Brain microvascular endothelial cell (primary cell): ENCODE results near the gene NLRP2B.

ENCODE experiments used
- DNase-seq: peaks from one replicate; pipeline ENCODE4 v3.0.0-alpha.2; 2020
- H3K27ac ChIP-seq: fragments of 250-450 bp; sonication (Bioruptor Pico); 2 replicates; pipeline ENCODE4 v1.5.1; 2020; ENCODE audit warnings: mild to moderate bottlenecking, moderate library complexity
- H3K27me3 ChIP-seq: fragments of 250-450 bp; sonication (Bioruptor Pico); replicated peaks from 2 replicates; pipeline ENCODE4 v1.5.1; 2020; ENCODE audit warnings: mild to moderate bottlenecking
- H3K36me3 ChIP-seq: fragments of 250-450 bp; sonication (Bioruptor Pico); replicated peaks from 2 replicates; pipeline ENCODE4 v1.5.1; 2020; ENCODE audit warnings: mild to moderate bottlenecking
- H3K4me3 ChIP-seq: 2 replicates; pipeline ENCODE4 v1.5.1; 2011; ENCODE audit warnings: low read depth, mild to moderate bottlenecking, control low read depth, low read length, moderate library complexity
- in situ Hi-C: cut with HindIII; loops from 2 replicates; pipeline ENCODE4 v1.10.0; 2017; ENCODE audit warnings: low sequenced_read_pairs, low pct_ligation_motif_present
- TF ChIP-seq, protein P1 (sequence below): IDR thresholded peaks from 2 replicates; pipeline ENCODE4 v1.5.1; 2011; ENCODE audit warnings: low read depth, mild to moderate bottlenecking, moderate library complexity, low read length, control low read depth, inconsistent platforms; ENCODE audit errors: missing control alignments

Gene NLRP2B

DNA sequence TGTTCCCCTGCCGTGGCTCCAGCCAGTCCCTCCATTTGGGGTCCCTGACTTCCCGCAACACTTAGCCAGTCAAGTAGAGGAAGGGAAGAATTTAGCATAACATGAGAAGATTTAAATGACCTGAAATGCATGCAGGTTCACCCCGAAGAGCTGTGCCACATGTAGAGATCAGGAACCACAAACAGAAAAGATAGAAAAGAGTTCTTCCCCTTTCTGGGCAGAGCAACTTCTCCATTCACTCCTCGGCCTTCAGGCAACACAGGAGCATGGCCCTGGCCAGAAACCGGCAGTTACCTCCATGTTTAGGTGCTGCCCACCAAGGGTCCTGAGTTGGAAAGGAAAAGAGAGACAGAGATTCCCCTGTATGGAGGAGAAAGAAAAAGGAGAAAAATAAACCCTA is 5.2 kb downstream of the NLRP2B start:
- in situ Hi-C loops, result no loop called here
- TF ChIP-seq, protein P1, sequence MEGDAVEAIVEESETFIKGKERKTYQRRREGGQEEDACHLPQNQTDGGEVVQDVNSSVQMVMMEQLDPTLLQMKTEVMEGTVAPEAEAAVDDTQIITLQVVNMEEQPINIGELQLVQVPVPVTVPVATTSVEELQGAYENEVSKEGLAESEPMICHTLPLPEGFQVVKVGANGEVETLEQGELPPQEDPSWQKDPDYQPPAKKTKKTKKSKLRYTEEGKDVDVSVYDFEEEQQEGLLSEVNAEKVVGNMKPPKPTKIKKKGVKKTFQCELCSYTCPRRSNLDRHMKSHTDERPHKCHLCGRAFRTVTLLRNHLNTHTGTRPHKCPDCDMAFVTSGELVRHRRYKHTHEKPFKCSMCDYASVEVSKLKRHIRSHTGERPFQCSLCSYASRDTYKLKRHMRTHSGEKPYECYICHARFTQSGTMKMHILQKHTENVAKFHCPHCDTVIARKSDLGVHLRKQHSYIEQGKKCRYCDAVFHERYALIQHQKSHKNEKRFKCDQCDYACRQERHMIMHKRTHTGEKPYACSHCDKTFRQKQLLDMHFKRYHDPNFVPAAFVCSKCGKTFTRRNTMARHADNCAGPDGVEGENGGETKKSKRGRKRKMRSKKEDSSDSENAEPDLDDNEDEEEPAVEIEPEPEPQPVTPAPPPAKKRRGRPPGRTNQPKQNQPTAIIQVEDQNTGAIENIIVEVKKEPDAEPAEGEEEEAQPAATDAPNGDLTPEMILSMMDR, result no peak
- H3K4me3 ChIP-seq, result no peak overlapping the region

DNA sequence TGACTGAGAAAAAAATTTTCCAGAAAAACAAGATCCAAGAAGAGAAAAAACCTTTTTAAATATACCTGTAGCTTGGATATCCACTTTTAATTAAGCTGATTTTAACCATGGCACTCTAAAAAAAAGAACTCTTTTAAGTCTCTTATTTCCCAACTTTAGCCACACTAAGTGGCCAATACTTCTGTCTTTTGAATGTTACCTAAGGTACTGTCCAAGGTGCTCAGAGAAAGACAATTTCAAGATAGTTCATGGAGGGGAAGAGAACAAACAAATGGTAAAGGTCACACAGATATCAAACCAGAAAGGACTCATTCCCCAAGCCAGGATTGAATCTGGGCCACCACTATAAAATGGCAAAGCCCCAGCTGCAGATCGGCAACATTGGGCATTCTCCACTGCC is 10.1 kb downstream of the NLRP2B start:
- TF ChIP-seq, protein P1, result no peak
- Histone ChIP-seq H3K4me3 (no peak overlapping the region), H3K27ac (no peak overlapping the region), H3K27me3 (no peaks in the 10 kb centered on the region), H3K36me3 (no peaks in the 10 kb centered on the region)
- in situ Hi-C loops, result no loop called here
- no peak for DNase-seq

More for the DNA sequence above, 5.2 kb downstream of the NLRP2B start:
- Histone ChIP-seq H3K36me3 (no peaks in the 10 kb centered on the region), H3K27ac (no peak overlapping the region), H3K27me3 (no peaks in the 10 kb centered on the region)
- no peak for DNase-seq

- Histone ChIP-seq H3K27me3 (no peaks in the 10 kb centered on the region), H3K27ac (no peak overlapping the region), H3K4me3 (no peak overlapping the region), H3K36me3 (no peaks in the 10 kb centered on the region)
- in situ Hi-C loops, result no loop called here
- TF ChIP-seq, protein P1, result no peak
- no peak for DNase-seq
Observed at GRCh38 chrX:57667010-57667409, 13.1 kb downstream of the NLRP2B start.

GRCh38 chrX:57655065-57655464 is 25.0 kb downstream of the NLRP2B start:
- Histone ChIP-seq H3K27me3 (no peaks in the 10 kb centered on the region), H3K36me3 (no peaks in the 10 kb centered on the region), H3K27ac (no peak overlapping the region), H3K4me3 (no peak overlapping the region)
- no peak for DNase-seq
- in situ Hi-C loops, result no loop called here
- TF ChIP-seq, protein P1, result no peak

DNA sequence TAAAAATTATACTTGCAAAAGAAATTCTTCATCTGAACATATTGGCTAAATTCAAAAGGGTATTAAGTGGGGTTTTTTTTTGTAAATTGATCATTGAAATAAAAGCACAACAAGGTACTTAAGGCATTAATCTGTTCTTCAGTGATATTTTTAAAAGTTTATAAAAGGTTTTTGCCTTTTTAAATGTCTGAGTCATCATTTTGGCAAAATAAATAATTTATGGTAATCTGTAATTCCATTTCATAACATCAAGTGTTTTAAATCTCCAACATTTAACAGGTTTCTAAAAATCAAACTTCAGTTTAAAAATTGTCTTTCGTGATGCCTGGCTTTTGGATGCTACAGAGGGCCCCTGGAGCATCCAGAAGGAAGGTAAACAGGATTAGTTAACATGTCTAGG is 27.4 kb downstream of the NLRP2B start:
- in situ Hi-C loops, result no loop called here
- no peak overlapping the region for H3K4me3 ChIP-seq
- TF ChIP-seq, protein P1, result no peak
- no peaks in the 10 kb centered on the region for H3K27me3 ChIP-seq
- no peak for DNase-seq
- H3K36me3 ChIP-seq, result no peaks in the 10 kb centered on the region
- no peak overlapping the region for H3K27ac ChIP-seq

- no peak overlapping the region for H3K4me3 ChIP-seq
- TF ChIP-seq, protein P1, result no peak
- DNase-seq, result no peak
- H3K36me3 ChIP-seq, result no peaks in the 10 kb centered on the region
- H3K27ac ChIP-seq, result no peak overlapping the region
- no peaks in the 10 kb centered on the region for H3K27me3 ChIP-seq
- in situ Hi-C loops, result no loop called here
Observed at GRCh38 chrX:57651169-57651919, 28.7 kb downstream of the NLRP2B start.
